Measurements from ENCODE around the gene SPATA31C2.
"Not testable (repeated sequence)": the region's sequence is repeated elsewhere in the genome, so short reads cannot be mapped to it uniquely, and the experiment has no call there.

SPATA31C2 gene

DNA sequence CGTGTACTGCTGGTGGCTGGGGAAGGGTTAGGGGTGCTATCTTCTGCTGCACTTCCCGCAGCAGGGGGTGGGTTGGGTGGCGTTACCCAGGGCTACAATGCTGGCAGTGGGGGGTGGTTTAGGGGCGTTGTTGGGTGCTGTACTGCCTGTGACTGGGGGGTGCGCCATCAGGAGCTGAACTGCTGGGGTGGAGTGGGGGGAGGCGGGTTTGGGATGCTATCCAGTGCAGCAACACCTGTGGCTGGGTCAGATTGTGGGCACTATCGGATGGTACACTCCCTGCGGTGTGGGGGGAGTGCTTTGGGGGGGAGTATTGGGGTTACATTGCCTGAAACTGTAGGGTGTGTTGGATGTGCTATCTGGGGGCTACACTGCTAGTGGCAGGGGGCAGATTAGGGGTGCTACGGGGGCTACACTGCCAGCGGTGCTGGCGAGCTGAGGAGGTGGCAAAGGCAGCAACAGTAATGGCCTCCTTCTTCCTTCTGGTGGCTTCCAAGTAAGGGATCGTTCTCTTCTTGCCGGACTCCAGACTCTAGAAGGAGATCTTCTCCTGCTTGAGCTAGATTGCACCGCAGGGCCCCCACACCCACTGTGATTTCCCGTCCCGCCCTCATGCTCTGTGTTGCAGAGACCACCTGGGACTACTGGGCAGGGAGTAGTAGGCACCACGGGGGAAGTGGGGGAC is 23.9 kb downstream of the SPATA31C2 start:
- H3K4me3 ChIP-seq (replicated peaks; ENCODE audit: insufficient read depth, low read length); DNase-seq (ENCODE audit: low read depth in 1 of 2, low spot score in 1 of 2); H3K27ac ChIP-seq (replicated peaks); H3K27me3 ChIP-seq (ENCODE audit: insufficient read depth, poor library complexity, severe bottlenecking): not testable (repeated sequence)

DNA sequence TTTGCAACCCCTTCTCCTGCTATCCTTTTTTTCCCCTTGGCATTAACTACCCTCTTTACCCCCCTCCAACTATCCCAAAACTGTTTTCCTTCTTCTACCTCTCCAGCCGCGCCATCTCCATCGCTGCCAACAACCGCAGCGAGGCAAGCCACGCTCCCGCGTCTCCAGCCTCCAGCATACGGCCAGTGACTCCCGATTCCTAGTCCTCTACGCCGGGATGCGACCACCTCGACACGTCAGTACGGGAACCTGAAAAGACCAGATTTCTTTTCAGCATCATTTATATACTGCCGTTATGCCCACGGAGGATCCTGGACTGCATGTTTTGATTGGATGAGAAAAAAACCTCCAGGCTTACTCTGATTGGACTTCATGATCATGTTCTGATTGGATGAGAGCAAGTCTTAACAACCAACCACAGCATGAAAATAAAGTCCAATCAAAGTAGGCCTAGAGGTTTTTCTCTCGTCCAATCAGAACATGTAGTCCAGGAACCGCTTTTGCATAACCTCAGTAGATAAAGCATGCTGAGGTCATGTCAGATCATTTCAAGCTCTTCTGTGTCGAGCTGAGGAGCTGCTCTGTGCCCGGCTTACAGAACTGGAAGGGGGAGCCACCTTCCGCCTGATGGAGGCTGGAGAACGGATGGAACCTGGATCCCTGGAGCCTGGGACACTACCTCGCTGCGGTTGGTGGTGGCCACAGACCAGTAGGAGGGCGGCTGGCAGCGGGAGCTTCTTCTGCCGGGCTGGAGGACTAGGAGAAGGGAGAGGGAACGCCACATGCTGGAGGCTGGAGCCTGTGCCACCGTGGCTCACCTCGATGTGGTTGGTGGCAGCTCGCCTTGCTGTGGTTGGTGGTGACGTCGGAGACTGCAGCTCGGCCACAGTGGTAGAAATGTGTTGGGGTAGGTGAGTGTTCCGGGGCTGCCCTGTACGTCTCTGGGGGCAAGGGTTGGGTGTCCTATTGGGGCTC is 24.8 kb downstream of the SPATA31C2 start:
- not testable (repeated sequence) for H3K4me3 ChIP-seq (replicated peaks; ENCODE audit: insufficient read depth, low read length); H3K27me3 ChIP-seq (ENCODE audit: insufficient read depth, poor library complexity, severe bottlenecking); DNase-seq (ENCODE audit: low read depth in 1 of 2, low spot score in 1 of 2); H3K27ac ChIP-seq (replicated peaks)

DNA sequence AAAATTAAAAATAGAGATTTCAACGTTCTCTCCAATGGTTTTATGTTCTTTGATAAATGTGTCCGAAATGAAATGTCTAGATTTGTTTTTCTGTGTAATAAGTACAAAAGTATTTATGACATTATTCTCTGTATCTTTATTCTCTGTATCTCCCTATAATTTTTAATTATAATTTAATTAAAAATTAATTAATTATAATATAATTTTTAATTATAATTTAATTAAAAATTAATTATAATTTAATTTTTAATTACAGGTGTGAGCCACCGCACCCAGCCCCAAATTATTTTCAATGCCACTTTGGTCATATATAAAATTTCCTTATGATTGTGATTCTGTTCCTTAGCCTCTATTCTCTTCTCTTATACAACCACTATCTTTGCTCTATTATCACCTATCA is 28.2 kb downstream of the SPATA31C2 start:
- DNase-seq (ENCODE audit: low read depth in 1 of 2, low spot score in 1 of 2) = no peak
- TF ChIP-seq, protein P1, sequence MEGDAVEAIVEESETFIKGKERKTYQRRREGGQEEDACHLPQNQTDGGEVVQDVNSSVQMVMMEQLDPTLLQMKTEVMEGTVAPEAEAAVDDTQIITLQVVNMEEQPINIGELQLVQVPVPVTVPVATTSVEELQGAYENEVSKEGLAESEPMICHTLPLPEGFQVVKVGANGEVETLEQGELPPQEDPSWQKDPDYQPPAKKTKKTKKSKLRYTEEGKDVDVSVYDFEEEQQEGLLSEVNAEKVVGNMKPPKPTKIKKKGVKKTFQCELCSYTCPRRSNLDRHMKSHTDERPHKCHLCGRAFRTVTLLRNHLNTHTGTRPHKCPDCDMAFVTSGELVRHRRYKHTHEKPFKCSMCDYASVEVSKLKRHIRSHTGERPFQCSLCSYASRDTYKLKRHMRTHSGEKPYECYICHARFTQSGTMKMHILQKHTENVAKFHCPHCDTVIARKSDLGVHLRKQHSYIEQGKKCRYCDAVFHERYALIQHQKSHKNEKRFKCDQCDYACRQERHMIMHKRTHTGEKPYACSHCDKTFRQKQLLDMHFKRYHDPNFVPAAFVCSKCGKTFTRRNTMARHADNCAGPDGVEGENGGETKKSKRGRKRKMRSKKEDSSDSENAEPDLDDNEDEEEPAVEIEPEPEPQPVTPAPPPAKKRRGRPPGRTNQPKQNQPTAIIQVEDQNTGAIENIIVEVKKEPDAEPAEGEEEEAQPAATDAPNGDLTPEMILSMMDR (IDR thresholded peaks at IDR 0.05; ENCODE audit: insufficient read depth, low read length) = no peak
- TF ChIP-seq, protein P2, sequence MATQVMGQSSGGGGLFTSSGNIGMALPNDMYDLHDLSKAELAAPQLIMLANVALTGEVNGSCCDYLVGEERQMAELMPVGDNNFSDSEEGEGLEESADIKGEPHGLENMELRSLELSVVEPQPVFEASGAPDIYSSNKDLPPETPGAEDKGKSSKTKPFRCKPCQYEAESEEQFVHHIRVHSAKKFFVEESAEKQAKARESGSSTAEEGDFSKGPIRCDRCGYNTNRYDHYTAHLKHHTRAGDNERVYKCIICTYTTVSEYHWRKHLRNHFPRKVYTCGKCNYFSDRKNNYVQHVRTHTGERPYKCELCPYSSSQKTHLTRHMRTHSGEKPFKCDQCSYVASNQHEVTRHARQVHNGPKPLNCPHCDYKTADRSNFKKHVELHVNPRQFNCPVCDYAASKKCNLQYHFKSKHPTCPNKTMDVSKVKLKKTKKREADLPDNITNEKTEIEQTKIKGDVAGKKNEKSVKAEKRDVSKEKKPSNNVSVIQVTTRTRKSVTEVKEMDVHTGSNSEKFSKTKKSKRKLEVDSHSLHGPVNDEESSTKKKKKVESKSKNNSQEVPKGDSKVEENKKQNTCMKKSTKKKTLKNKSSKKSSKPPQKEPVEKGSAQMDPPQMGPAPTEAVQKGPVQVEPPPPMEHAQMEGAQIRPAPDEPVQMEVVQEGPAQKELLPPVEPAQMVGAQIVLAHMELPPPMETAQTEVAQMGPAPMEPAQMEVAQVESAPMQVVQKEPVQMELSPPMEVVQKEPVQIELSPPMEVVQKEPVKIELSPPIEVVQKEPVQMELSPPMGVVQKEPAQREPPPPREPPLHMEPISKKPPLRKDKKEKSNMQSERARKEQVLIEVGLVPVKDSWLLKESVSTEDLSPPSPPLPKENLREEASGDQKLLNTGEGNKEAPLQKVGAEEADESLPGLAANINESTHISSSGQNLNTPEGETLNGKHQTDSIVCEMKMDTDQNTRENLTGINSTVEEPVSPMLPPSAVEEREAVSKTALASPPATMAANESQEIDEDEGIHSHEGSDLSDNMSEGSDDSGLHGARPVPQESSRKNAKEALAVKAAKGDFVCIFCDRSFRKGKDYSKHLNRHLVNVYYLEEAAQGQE (IDR thresholded peaks at IDR 0.05; ENCODE audit: insufficient replicate concordance, low read depth) = no peak
- no peak for TF ChIP-seq SPI1 (IDR thresholded peaks at IDR 0.05; ENCODE audit: borderline replicate concordance, low read depth)
- no peak for TF ChIP-seq GABPA (IDR thresholded peaks at IDR 0.05; ENCODE audit: low read depth)
- TF ChIP-seq POLR2AphosphoS5 (IDR thresholded peaks at IDR 0.05; ENCODE audit: low read depth) = no peak
- Histone ChIP-seq H3K27me3 (ENCODE audit: insufficient read depth, poor library complexity, severe bottlenecking) (no peaks in the 10 kb centered on the region), H3K4me3 (replicated peaks; ENCODE audit: insufficient read depth, low read length) (no peak overlapping the region), H3K27ac (replicated peaks) (no peak overlapping the region)

DNA sequence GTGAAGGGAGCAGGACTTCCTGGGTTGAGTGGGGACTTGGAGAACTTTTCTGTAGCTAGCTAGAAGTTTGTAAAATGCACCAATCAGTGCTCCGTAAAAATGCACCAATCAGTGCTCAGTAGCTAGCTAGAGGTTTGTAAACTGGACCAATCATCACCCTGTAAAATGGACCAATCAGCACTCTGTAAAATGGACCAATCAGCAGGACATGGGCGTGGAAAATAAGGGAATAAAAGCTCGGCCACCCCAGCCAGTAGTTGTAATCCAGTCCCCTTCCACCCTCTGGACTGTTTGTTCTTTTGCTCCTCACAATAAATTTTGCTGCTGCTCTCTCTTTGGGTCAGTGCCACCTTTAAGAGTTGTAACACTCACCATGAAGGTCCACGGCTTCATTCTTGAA is 29.5 kb downstream of the SPATA31C2 start:
- DNase-seq (ENCODE audit: low read depth in 1 of 2, low spot score in 1 of 2) = no peak
- Histone ChIP-seq H3K27me3 (ENCODE audit: insufficient read depth, poor library complexity, severe bottlenecking) (no peaks in the 10 kb centered on the region), H3K4me3 (replicated peaks; ENCODE audit: insufficient read depth, low read length) (no peak overlapping the region), H3K27ac (replicated peaks) (no peak overlapping the region)
- TF ChIP-seq SPI1 (IDR thresholded peaks at IDR 0.05; ENCODE audit: borderline replicate concordance, low read depth) (no peak), POLR2AphosphoS5 (IDR thresholded peaks at IDR 0.05; ENCODE audit: low read depth) (no peak), GABPA (IDR thresholded peaks at IDR 0.05; ENCODE audit: low read depth) (no peak)
- TF ChIP-seq, protein P2 (IDR thresholded peaks at IDR 0.05; ENCODE audit: insufficient replicate concordance, low read depth) = no peak
- TF ChIP-seq, protein P1 (IDR thresholded peaks at IDR 0.05; ENCODE audit: insufficient read depth, low read length) = no peak
